ENCODE data around the gene CRIM1.

Gene CRIM1

GRCh38 chr2:36403675-36404230 is 48.2 kb downstream of the CRIM1 start:
- FAIRE-seq = no peak

GRCh38 chr2:36404318-36404717 is 48.7 kb downstream of the CRIM1 start:
- no peak for FAIRE-seq

GRCh38 chr2:36404754-36405153 is 49.2 kb downstream of the CRIM1 start:
- FAIRE-seq = no peak

- FAIRE-seq = no peak
Measured at GRCh38 chr2:36405183-36405582, 49.6 kb downstream of the CRIM1 start.

GRCh38 chr2:36406296-36406695 is 50.7 kb downstream of the CRIM1 start:
- no peak for FAIRE-seq

- no peak for FAIRE-seq
Measured at GRCh38 chr2:36407413-36407812, 51.8 kb downstream of the CRIM1 start.

- no peak for FAIRE-seq
Measured at GRCh38 chr2:36408198-36408703, 52.7 kb downstream of the CRIM1 start.

GRCh38 chr2:36409335-36409734 is 53.8 kb downstream of the CRIM1 start:
- FAIRE-seq = no peak

GRCh38 chr2:36409935-36410334 is 54.4 kb downstream of the CRIM1 start:
- no peak for FAIRE-seq

GRCh38 chr2:36410681-36411080 is 55.1 kb downstream of the CRIM1 start:
- no peak for FAIRE-seq

GRCh38 chr2:36411962-36412444 is 56.4 kb downstream of the CRIM1 start:
- no peak for FAIRE-seq

- FAIRE-seq = no peak
Measured at GRCh38 chr2:36413218-36413617, 57.6 kb downstream of the CRIM1 start.

- FAIRE-seq = no peak
Measured at GRCh38 chr2:36414307-36414706, 58.7 kb downstream of the CRIM1 start.

GRCh38 chr2:36415381-36416022 is 59.9 kb downstream of the CRIM1 start:
- FAIRE-seq = no peak

GRCh38 chr2:36416370-36417165 is 61.0 kb downstream of the CRIM1 start:
- no peak for FAIRE-seq

GRCh38 chr2:36420569-36421181 is 65.1 kb downstream of the CRIM1 start:
- no peak for FAIRE-seq

GRCh38 chr2:36421379-36421778 is 65.8 kb downstream of the CRIM1 start:
- no peak for FAIRE-seq

GRCh38 chr2:36423172-36423571 is 67.6 kb downstream of the CRIM1 start:
- FAIRE-seq = no peak

GRCh38 chr2:36423619-36424120 is 68.1 kb downstream of the CRIM1 start:
- FAIRE-seq = no peak

GRCh38 chr2:36425608-36426355 is 70.2 kb downstream of the CRIM1 start:
- no peak for FAIRE-seq

GRCh38 chr2:36427790-36428243 is 72.2 kb downstream of the CRIM1 start:
- FAIRE-seq = no peak

- FAIRE-seq = no peak
Measured at GRCh38 chr2:36430549-36430948, 75.0 kb downstream of the CRIM1 start.
